HepG2 (cell line): ENCODE results near the gene BCL2L13. TPM values are rescaled to one million over a fixed set of nuclear protein-coding genes. Genes with fewer than 3 reads are reported as not detected.

Experiments
- ATAC-seq: fragments of 200-7000 bp; cut with Tn5 transposase; 3 replicates; pipeline ENCODE4 v1.9.1; 2020; ENCODE audit warnings: mild to moderate bottlenecking, moderate library complexity
- BruUV-seq: library from RNA; stranded (reverse); fragments of 400-500 nt; replicated peaks from 2 replicates; lab custom pipeline; 2021; lab: Mats Ljungman, UMichigan
- CTCF ChIA-PET: fragments of 300-600 bp; formaldehyde crosslinking; extraction: SDS; loops from one replicate; lab custom pipeline; 2021; ENCODE audit warnings: low total read pairs, inconsistent platforms, low intra/inter-chr PET ratio; lab: Yijun Ruan, JAX
- POLR2A ChIA-PET: fragments of 350-600 bp; sonication (Branson Sonifier 250); formaldehyde crosslinking; loops from one replicate; lab custom pipeline; 2020; ENCODE audit warnings: antibody characterized with exemption, inconsistent platforms; lab: Yijun Ruan, JAX
- DNase-seq: peaks from one replicate; pipeline ENCODE4 v3.0.0-alpha.2; 2015; ENCODE audit warnings: low spot score
- FAIRE-seq: peaks from 3 replicates; lab custom pipeline; 2011; peaks lifted over from hg19 to GRCh38; lab: Jason Lieb, UNC
- H2AFZ ChIP-seq: one replicate; pipeline ENCODE4 v1.6.1; 2011; ENCODE audit warnings: low read length, inconsistent platforms
- H3K27ac ChIP-seq: fragments of 300-600 bp; 3 replicates; pipeline ENCODE4 v1.8.0; 2011; ENCODE audit warnings: mixed run types, mild to moderate bottlenecking, mixed read lengths, low read length, inconsistent platforms; ENCODE audit not compliant: insufficient read depth; ENCODE audit errors: extremely low read length
- H3K27me3 ChIP-seq, 2 experiments: fragments of 200-600 bp in 1 of 2; 2 replicates in 1 of 2; 3 replicates in 1 of 2; pipeline versions ENCODE4 v1.6.0 to v1.8.0; 2011; ENCODE audit warnings: low read length in 2 of 2, mild to moderate bottlenecking in 2 of 2, moderate library complexity in 2 of 2, inconsistent platforms in 1 of 2; ENCODE audit not compliant: insufficient read depth in 2 of 2, control insufficient read depth in 1 of 2
- H3K36me3 ChIP-seq, 2 experiments: fragments of 200-600 bp in 1 of 2; replicated peaks in 1 of 2; 2 replicates in 1 of 2; 3 replicates in 1 of 2; pipeline versions ENCODE4 v1.5.1 to v1.8.0; 2011; ENCODE audit warnings: low read length in 2 of 2, inconsistent platforms in 1 of 2; ENCODE audit not compliant: insufficient read depth in 2 of 2, control insufficient read depth in 1 of 2
- H3K4me1 ChIP-seq: 2 replicates; pipeline ENCODE4 v1.5.1; 2012; ENCODE audit warnings: low read length, inconsistent platforms; ENCODE audit not compliant: insufficient read depth
- H3K4me2 ChIP-seq: 2 replicates; pipeline ENCODE4 v1.6.0; 2011; ENCODE audit warnings: low read depth, low read length, inconsistent platforms
- H3K4me3 ChIP-seq, 3 experiments: fragments of 200-600 bp in 1 of 3; sonication (generic), shearing (Covaris generic) in 1 of 3; replicated peaks in 1 of 3; 2 replicates each; pipeline ENCODE4 v1.5.1; 2011 to 2016; ENCODE audit warnings: low read length in 3 of 3, inconsistent platforms in 2 of 3, low read depth in 2 of 3, mild to moderate bottlenecking in 2 of 3, control low read depth in 1 of 3, mixed read lengths in 1 of 3; ENCODE audit not compliant: insufficient read depth in 1 of 3
- H3K79me2 ChIP-seq: one replicate; pipeline ENCODE4 v1.6.1; 2011; ENCODE audit warnings: low read length, inconsistent platforms; ENCODE audit not compliant: insufficient read depth
- H3K9ac ChIP-seq: 2 replicates; pipeline ENCODE4 v1.6.0; 2011; ENCODE audit warnings: mild to moderate bottlenecking, low read depth, low read length, inconsistent platforms; ENCODE audit not compliant: insufficient read depth
- H3K9me3 ChIP-seq: 2 replicates; pipeline ENCODE4 v1.5.1; 2012; ENCODE audit warnings: mild to moderate bottlenecking, low read length
- H4K20me1 ChIP-seq: 2 replicates; pipeline ENCODE4 v1.6.0; 2011; ENCODE audit warnings: inconsistent platforms, mild to moderate bottlenecking, low read length, moderate library complexity; ENCODE audit not compliant: insufficient read depth
- FOSL2 ChIP-seq: sonication (generic); formaldehyde crosslinking; IDR thresholded peaks from 2 replicates; pipeline ENCODE4 v1.4.0; 2020; ENCODE audit warnings: missing genetic modification reagents
- HBP1 ChIP-seq: IDR thresholded peaks from 2 replicates; pipeline ENCODE4 v1.6.1; 2016; ENCODE audit warnings: low read depth, control low read depth
- MTF2 ChIP-seq: sonication (generic); formaldehyde crosslinking; IDR thresholded peaks from 2 replicates; pipeline ENCODE4 v1.5.0; 2020; ENCODE audit warnings: missing genetic modification reagents, borderline replicate concordance
- POGZ ChIP-seq: sonication (generic); formaldehyde crosslinking; IDR thresholded peaks from 2 replicates; pipeline ENCODE4 v1.4.0; 2020; ENCODE audit warnings: mild to moderate bottlenecking, missing genetic modification reagents
- SETDB1 ChIP-seq: sonication (generic); formaldehyde crosslinking; IDR thresholded peaks from 2 replicates; pipeline ENCODE4 v1.5.1; 2020; ENCODE audit warnings: missing genetic modification reagents, mild to moderate bottlenecking, borderline replicate concordance
- TRAFD1 ChIP-seq: sonication (generic); formaldehyde crosslinking; IDR thresholded peaks from 2 replicates; pipeline ENCODE4 v1.5.1; 2020; ENCODE audit warnings: missing genetic modification reagents, mild to moderate bottlenecking, borderline replicate concordance
- YEATS4 ChIP-seq: sonication (generic); formaldehyde crosslinking; IDR thresholded peaks from 2 replicates; pipeline ENCODE4 v1.4.0; 2020; ENCODE audit warnings: missing genetic modification reagents, borderline replicate concordance
- ZNF205 ChIP-seq: IDR thresholded peaks from 2 replicates; pipeline ENCODE4 v1.6.1; 2018; ENCODE audit warnings: missing biosample characterization, missing genetic modification reagents
- ZNF343 ChIP-seq: sonication (generic); formaldehyde crosslinking; IDR thresholded peaks from 2 replicates; pipeline ENCODE4 v1.4.0; 2020; ENCODE audit warnings: mild to moderate bottlenecking, missing genetic modification reagents
- WGBS: methylation state at CpG from one replicate; pipeline ENCODE4 v1.1.6; 2017; ENCODE audit warnings: low lambda C conversion rate; 5-methylcytosine and 5-hydroxymethylcytosine counted together
- in situ Hi-C: cut with HindIII; loops from 2 replicates; pipeline ENCODE4 v1.10.0; 2017; ENCODE audit warnings: low pct_unique_long_range_greater_than_20kb; ENCODE audit not compliant: extremely low pct_ligation_motif_present
- intact Hi-C: fragments of 100-400 bp; cut with micrococcal nuclease; formaldehyde crosslinking; loops from one replicate; pipeline ENCODE4 v1.10.0; 2022; ENCODE audit not compliant: unreplicated experiment
- polyA plus RNA-seq, 8 experiments: library from polyadenylated mRNA; depleted of rRNA in 3 of 8; stranded (reverse) in 7 of 8; unstranded in 1 of 8; fragments of >200 nt; fragmentation: Illumina TruSeq in 4 of 8; extraction: Trizol in 4 of 8; gene quantifications; 2 replicates each; pipeline versions ENCODE4 v1.2.1 to v1.2.3, GENCODE V29; 2011 to 2016; ENCODE audit warnings: low read depth in 4 of 8, missing spikeins in 1 of 8, mixed read lengths in 1 of 8; ENCODE audit not compliant: insufficient read depth in 1 of 8
- total RNA-seq, 5 experiments: library from RNA; depleted of rRNA; stranded (reverse); fragments of >200 nt; fragmentation: Illumina TruSeq; extraction: Trizol; gene quantifications; 2 replicates each; pipeline ENCODE4 v1.2.3, GENCODE V29; 2016; ENCODE audit warnings: low read depth in 1 of 5

BCL2L13 gene
- total and polyA plus RNA-seq, 2 of the 13 experiments (the other 11 are each of a cell fraction or from before 2014, with no cell fraction given): 13.5 to 14.6 TPM

- H3K9me3 ChIP-seq: no peaks in the 10 kb centered on the region
- WGBS: 91% methylated on average over 4 of the region's 4 CpGs
- H3K9ac ChIP-seq: no peak overlapping the region
- intact Hi-C loops (no loop called here), in situ Hi-C loops (no loop called here)
- no peak for TF ChIP-seq SETDB1 (CRISPR knock-in tag)
- no peak for TF ChIP-seq MTF2 (CRISPR knock-in tag)
- TF ChIP-seq YEATS4 (CRISPR knock-in tag): no peak
- TF ChIP-seq TRAFD1: no peak
- no peak for TF ChIP-seq ZNF205 (CRISPR knock-in tag)
- TF ChIP-seq POGZ: no peak
- no peak for TF ChIP-seq HBP1 (CRISPR knock-in tag)
- TF ChIP-seq FOSL2 (CRISPR knock-in tag): no peak
- TF ChIP-seq ZNF343: no peak
- no TSS peak for BruUV-seq
- H3K4me3 ChIP-seq: no peak overlapping the region
- no peaks in the 10 kb centered on the region for H3K79me2 ChIP-seq
- ATAC-seq (no peak), DNase-seq (no peak), FAIRE-seq (no peak)
- H4K20me1 ChIP-seq: no peaks in the 10 kb centered on the region
- no peak overlapping the region for H3K4me2 ChIP-seq
- H3K27ac ChIP-seq: no peak overlapping the region
- peaks cover 10 to 39% of the 10 kb centered on the region in 2 experiments; a peak in 4 of 5 replicates for H3K36me3 ChIP-seq
- ChIA-PET CTCF (no interaction called here), POLR2A (no interaction called here)
- no peak overlapping the region for H2AFZ ChIP-seq
- H3K27me3 ChIP-seq: no peaks in the 10 kb centered on the region
- H3K4me1 ChIP-seq: peaks cover 27% of the 10 kb centered on the region
Measured at GRCh38 chr22:17734187-17734586, 95.6 kb downstream of the BCL2L13 start.
